ENCODE measurements around the gene USH2A. TPM values are rescaled to one million over a fixed set of nuclear protein-coding genes. Genes with fewer than 3 reads are reported as not detected.

Gene USH2A
- polyA plus RNA-seq, 3 donors = not detected

GRCh38 chr1:215844266-215844665 is 579.0 kb downstream of the USH2A start:
- Histone ChIP-seq H3K79me2 (ENCODE audit: insufficient read depth, low read length) (no peaks in the 10 kb centered on the region), H3K4me3 (replicated peaks in 1 of 3; ENCODE audit: low read depth in 2 of 3, low read length in 3 of 3) (no peak overlapping the region), H3K9me3 (replicated peaks in 1 of 2; ENCODE audit: control insufficient read depth in 1 of 2, insufficient read depth in 1 of 2, low read length in 2 of 2) (peaks cover 0 to 3% of the 10 kb centered on the region in 2 donors), H3K36me3 (replicated peaks in 1 of 2; ENCODE audit: control insufficient read depth in 1 of 2, insufficient read depth in 2 of 2, low read length in 2 of 2) (no peaks in the 10 kb centered on the region), H3K27ac (ENCODE audit: low read depth in 1 of 2, low read length in 2 of 2) (no peak overlapping the region), H4K20me1 (ENCODE audit: insufficient read depth, low read length) (no peaks in the 10 kb centered on the region), H2AFZ (ENCODE audit: insufficient read depth, low read depth, low read length, poor library complexity, severe bottlenecking) (no peak overlapping the region), H3K27me3 (ENCODE audit: control insufficient read depth in 2 of 2, insufficient read depth in 2 of 2, low read length in 2 of 2) (no peaks in the 10 kb centered on the region), H3K4me2 (replicated peaks; ENCODE audit: extremely low read depth, low read length, poor library complexity, severe bottlenecking) (no peak overlapping the region), H3K4me1 (ENCODE audit: control insufficient read depth in 1 of 2, insufficient read depth in 2 of 2, low read length in 2 of 2) (no peaks in the 10 kb centered on the region), H3K9ac (ENCODE audit: insufficient read depth, low read length, poor library complexity, severe bottlenecking) (no peak overlapping the region)
- intact Hi-C loops (cut with micrococcal nuclease) = no loop called here
- Mint-ChIP-seq H3K36me3 (no peaks in the 10 kb centered on the region), H3K27me3 (ENCODE audit: low read depth in 3 of 3) (peaks cover 0 to 2% (median 0%) of the 10 kb centered on the region in 3 donors), H3K4me3 (no peak overlapping the region), H3K27ac (no peak overlapping the region), H3K9me3 (peaks cover 1 to 8% (median 3%) of the 10 kb centered on the region in 7 donors), H3K4me1 (no peaks in the 10 kb centered on the region)
- WGBS (ENCODE audit: insufficient coverage) = 100% methylated on average over 1 of the region's 4 CpGs
- DNase-seq = no peak
- TF ChIP-seq, protein P1, sequence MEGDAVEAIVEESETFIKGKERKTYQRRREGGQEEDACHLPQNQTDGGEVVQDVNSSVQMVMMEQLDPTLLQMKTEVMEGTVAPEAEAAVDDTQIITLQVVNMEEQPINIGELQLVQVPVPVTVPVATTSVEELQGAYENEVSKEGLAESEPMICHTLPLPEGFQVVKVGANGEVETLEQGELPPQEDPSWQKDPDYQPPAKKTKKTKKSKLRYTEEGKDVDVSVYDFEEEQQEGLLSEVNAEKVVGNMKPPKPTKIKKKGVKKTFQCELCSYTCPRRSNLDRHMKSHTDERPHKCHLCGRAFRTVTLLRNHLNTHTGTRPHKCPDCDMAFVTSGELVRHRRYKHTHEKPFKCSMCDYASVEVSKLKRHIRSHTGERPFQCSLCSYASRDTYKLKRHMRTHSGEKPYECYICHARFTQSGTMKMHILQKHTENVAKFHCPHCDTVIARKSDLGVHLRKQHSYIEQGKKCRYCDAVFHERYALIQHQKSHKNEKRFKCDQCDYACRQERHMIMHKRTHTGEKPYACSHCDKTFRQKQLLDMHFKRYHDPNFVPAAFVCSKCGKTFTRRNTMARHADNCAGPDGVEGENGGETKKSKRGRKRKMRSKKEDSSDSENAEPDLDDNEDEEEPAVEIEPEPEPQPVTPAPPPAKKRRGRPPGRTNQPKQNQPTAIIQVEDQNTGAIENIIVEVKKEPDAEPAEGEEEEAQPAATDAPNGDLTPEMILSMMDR (IDR thresholded peaks at IDR 0.05) = no peak

DNA sequence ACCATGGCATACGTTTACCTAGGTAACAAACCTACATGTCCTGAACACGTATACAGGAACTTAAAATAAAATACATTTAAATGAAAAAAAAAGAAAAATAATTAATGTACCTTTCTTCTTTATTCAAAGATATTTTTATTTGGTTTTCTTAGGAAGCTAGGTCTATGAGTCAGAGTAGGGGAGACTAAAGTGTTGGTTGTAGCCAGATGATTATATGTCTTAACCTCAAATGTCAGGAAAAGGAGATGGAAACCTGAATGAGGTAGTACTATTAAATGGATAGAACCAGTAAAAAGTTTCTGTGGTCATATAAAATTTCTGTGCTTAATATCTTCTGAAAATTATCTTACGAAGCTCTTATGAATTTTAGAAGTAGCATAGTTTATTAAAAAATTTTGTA is 580.3 kb downstream of the USH2A start:
- H3K79me2 ChIP-seq (ENCODE audit: insufficient read depth, low read length) = no peaks in the 10 kb centered on the region
- H3K4me2 ChIP-seq (replicated peaks; ENCODE audit: extremely low read depth, low read length, poor library complexity, severe bottlenecking) = no peak overlapping the region
- H3K27me3 ChIP-seq (ENCODE audit: control insufficient read depth in 2 of 2, insufficient read depth in 2 of 2, low read length in 2 of 2) = no peaks in the 10 kb centered on the region
- peaks cover 0 to 3% of the 10 kb centered on the region in 2 donors for H3K9me3 ChIP-seq (replicated peaks in 1 of 2; ENCODE audit: control insufficient read depth in 1 of 2, insufficient read depth in 1 of 2, low read length in 2 of 2)
- intact Hi-C loops (cut with micrococcal nuclease) = no loop called here
- Mint-ChIP-seq H3K4me3 (no peak overlapping the region), H3K9me3 (peaks cover 0 to 8% (median 3%) of the 10 kb centered on the region in 7 donors), H3K36me3 (no peaks in the 10 kb centered on the region), H3K27ac (no peak overlapping the region), H3K4me1 (no peaks in the 10 kb centered on the region), H3K27me3 (ENCODE audit: low read depth in 3 of 3) (peaks cover 0 to 2% (median 2%) of the 10 kb centered on the region in 3 donors)
- H2AFZ ChIP-seq (ENCODE audit: insufficient read depth, low read depth, low read length, poor library complexity, severe bottlenecking) = no peak overlapping the region
- no peak for DNase-seq
- no CpG with 5 or more reads among the region's 3 CpGs for WGBS (ENCODE audit: insufficient coverage)
- TF ChIP-seq, protein P1 (IDR thresholded peaks at IDR 0.05) = no peak
- no peaks in the 10 kb centered on the region for H4K20me1 ChIP-seq (ENCODE audit: insufficient read depth, low read length)
- H3K27ac ChIP-seq (ENCODE audit: low read depth in 1 of 2, low read length in 2 of 2) = no peak overlapping the region
- H3K9ac ChIP-seq (ENCODE audit: insufficient read depth, low read length, poor library complexity, severe bottlenecking) = no peak overlapping the region
- no peaks in the 10 kb centered on the region for H3K36me3 ChIP-seq (replicated peaks in 1 of 2; ENCODE audit: control insufficient read depth in 1 of 2, insufficient read depth in 2 of 2, low read length in 2 of 2)
- H3K4me1 ChIP-seq (ENCODE audit: control insufficient read depth in 1 of 2, insufficient read depth in 2 of 2, low read length in 2 of 2) = no peaks in the 10 kb centered on the region
- H3K4me3 ChIP-seq (replicated peaks in 1 of 3; ENCODE audit: low read depth in 2 of 3, low read length in 3 of 3) = no peak overlapping the region
